K562 (cell line): Measurements from ENCODE around the gene ARFRP1. TPM values are rescaled to one million over a fixed set of nuclear protein-coding genes. Genes with fewer than 3 reads are reported as not detected.
A peak's percentile ranks its signal among the peaks of the same experiment; 100 is the strongest.

Experiments used
- CEBPZ ChIP-seq: fragments of 150-350 bp; IDR thresholded peaks from 2 replicates; pipeline ENCODE4 v1.6.1; 2014; ENCODE audit warnings: low read depth, mild to moderate bottlenecking, low read length, borderline replicate concordance
- CREBBP ChIP-seq: IDR thresholded peaks from one replicate; pipeline ENCODE4 v1.6.1; 2012; ENCODE audit warnings: low read depth, mild to moderate bottlenecking, control low read depth, inconsistent platforms, low read length
- FOXJ3 ChIP-seq: sonication (generic); formaldehyde crosslinking; IDR thresholded peaks from 2 replicates; pipeline ENCODE4 v1.4.0; 2020; ENCODE audit warnings: mild to moderate bottlenecking, missing genetic modification reagents
- FOXM1 ChIP-seq, 2 experiments: fragments of 450-650 bp in 1 of 2; sonication (generic) in 1 of 2; formaldehyde crosslinking in 1 of 2; IDR thresholded peaks; 2 replicates each; pipeline versions ENCODE4 v1.6.1 to v1.9.0; 2017 to 2022; ENCODE audit warnings: low read depth in 2 of 2, mild to moderate bottlenecking in 2 of 2, missing genetic modification reagents in 1 of 2, moderate library complexity in 1 of 2
- FOXO4 ChIP-seq: fragments of 450-650 bp; formaldehyde crosslinking; IDR thresholded peaks from 2 replicates; pipeline ENCODE4 v1.4.0; 2020; ENCODE audit warnings: mild to moderate bottlenecking, moderate library complexity
- GABPB1 ChIP-seq: sonication (generic); formaldehyde crosslinking; IDR thresholded peaks from 2 replicates; pipeline ENCODE4 v1.8.0; 2022; ENCODE audit warnings: mild to moderate bottlenecking, missing genetic modification reagents
- LCOR ChIP-seq: sonication (generic); formaldehyde crosslinking; IDR thresholded peaks from 2 replicates; pipeline ENCODE4 v1.8.0; 2022; ENCODE audit warnings: mild to moderate bottlenecking, missing genetic modification reagents
- MITF ChIP-seq: IDR thresholded peaks from 2 replicates; pipeline ENCODE4 v1.6.1; 2014; ENCODE audit warnings: antibody characterized with exemption
- MTF1 ChIP-seq: fragments of 250-450 bp; sonication (Bioruptor Pico); IDR thresholded peaks from 2 replicates; pipeline ENCODE4 v1.9.0; 2021; ENCODE audit warnings: moderate library complexity, mild to moderate bottlenecking, inconsistent platforms, borderline replicate concordance
- MYBL2 ChIP-seq, 2 experiments: fragments of 450-650 bp in 1 of 2; sonication (generic) in 1 of 2; formaldehyde crosslinking in 1 of 2; IDR thresholded peaks; 2 replicates each; pipeline versions ENCODE4 v1.6.1 to v1.8.1; 2017 to 2022; ENCODE audit warnings: borderline replicate concordance in 1 of 2, inconsistent platforms in 1 of 2, low read depth in 1 of 2, mild to moderate bottlenecking in 1 of 2, missing genetic modification reagents in 1 of 2, moderate library complexity in 1 of 2
- NCOA4 ChIP-seq: fragments of 450-650 bp; IDR thresholded peaks from 2 replicates; pipeline ENCODE4 v1.6.1; 2018; ENCODE audit warnings: mild to moderate bottlenecking; ENCODE audit not compliant: partially characterized antibody
- NFYB ChIP-seq: IDR thresholded peaks from 2 replicates; pipeline ENCODE4 v1.6.1; 2011; ENCODE audit warnings: mild to moderate bottlenecking, moderate library complexity; ENCODE audit not compliant: insufficient read length; ENCODE audit errors: extremely low read depth
- PRMT5 ChIP-seq: sonication (generic); formaldehyde crosslinking; IDR thresholded peaks from 2 replicates; pipeline ENCODE4 v1.5.0; 2020; ENCODE audit warnings: missing genetic modification reagents
- SMAD4 ChIP-seq: fragments of 250-450 bp; sonication (Bioruptor Pico); conservative IDR thresholded peaks from 2 replicates; pipeline ENCODE4 v1.8.0; 2021; ENCODE audit warnings: inconsistent platforms, mild to moderate bottlenecking, moderate library complexity
- ZBTB49 ChIP-seq: sonication (generic); formaldehyde crosslinking; IDR thresholded peaks from 2 replicates; pipeline ENCODE4 v1.8.0; 2022; ENCODE audit warnings: missing genetic modification reagents, mild to moderate bottlenecking, borderline replicate concordance
- ZNF134 ChIP-seq: fragments of 250-450 bp; sonication (Bioruptor Pico); conservative IDR thresholded peaks from 2 replicates; pipeline ENCODE4 v1.4.0; 2020
- ZNF696 ChIP-seq: fragments of 250-450 bp; sonication (Bioruptor Pico); conservative IDR thresholded peaks from 2 replicates; pipeline ENCODE4 v1.4.0; 2020; ENCODE audit warnings: mild to moderate bottlenecking, moderate library complexity
- polyA plus RNA-seq, 8 experiments: library from polyadenylated mRNA; depleted of rRNA in 4 of 8; stranded (reverse) in 5 of 8; unstranded in 3 of 8; fragments of >200 nt; fragmentation: Nextera tagmentation in 2 of 8; fragmentation: Illumina TruSeq in 1 of 8; extraction: Ambion mirVana in 2 of 8; extraction: Trizol in 1 of 8; gene quantifications; 2 replicates each; pipeline versions ENCODE4 v1.2.1 to v1.2.3, GENCODE V29; 2011 to 2014; ENCODE audit warnings: inconsistent platforms in 1 of 8, missing spikeins in 1 of 8
- total RNA-seq, 7 experiments: library from RNA; depleted of rRNA in 6 of 7; stranded (reverse); fragments of >200 nt in 6 of 7; fragmentation: Illumina TruSeq in 2 of 7; extraction: Trizol in 2 of 7; gene quantifications; 2 replicates each; pipeline versions ENCODE4 v1.2.1 to v1.2.3, GENCODE V29; 2011 to 2021; ENCODE audit warnings: low replicate concordance in 1 of 7

ARFRP1 gene
- total and polyA plus RNA-seq, 9 of the 15 experiments (the other 6 are each of a cell fraction or from before 2014, with no cell fraction given): 2.2 to 78.9 (median 37.3) TPM

GRCh38 chr20:63653041-63653973 is 54.5 kb downstream of the ARFRP1 start, which contains the start of gene STMN3 (continued):
- TF ChIP-seq ZNF696 (no peak), PRMT5 (CRISPR knock-in tag) (peak; percentile 96), MITF (no peak), MTF1 (no peak), LCOR (peak; percentile 93), SMAD4 (CRISPR knock-in tag) (peak; percentile 82), MYBL2 (IDR thresholded peaks at IDR 0.05; ENCODE audit: low read depth) (no peak), MYBL2 (CRISPR knock-in tag; IDR thresholded peaks at IDR 0.05; ENCODE audit: borderline replicate concordance) (no peak), FOXO4 (CRISPR knock-in tag) (no peak), FOXM1 (IDR thresholded peaks at IDR 0.05; ENCODE audit: low read depth) (no peak), FOXM1 (CRISPR knock-in tag; IDR thresholded peaks at IDR 0.05; ENCODE audit: low read depth) (peak; percentile 50; the same call in 1 of the 2 replicates), GABPB1 (CRISPR knock-in tag) (peak; percentile 92), FOXJ3 (CRISPR knock-in tag) (no peak), ZNF134 (no peak), CEBPZ (no peak), ZBTB49 (CRISPR knock-in tag) (0 out of 2 replicates have a peak, but pooled peaks have one; percentile 64), CREBBP (no peak), NCOA4 (no peak), NFYB (no peak)
